ENCODE results near the gene NXNL1.
A peak's percentile ranks its signal among the peaks of the same experiment; 100 is the strongest.

The NXNL1 gene

GRCh38 chr19:17424743-17425365 is 35.9 kb downstream of the NXNL1 start:
- no peak overlapping the region for H3K4me3 ChIP-seq (replicated peaks; ENCODE audit: low read depth, low read length)
- TF ChIP-seq CTCF (IDR thresholded peaks at IDR 0.05; ENCODE audit: low read length, missing control alignments), result peak; percentile 49
- peak; percentile 53 for DNase-seq (ENCODE audit: low read depth)

GRCh38 chr19:17423429-17424208 is 37.1 kb downstream of the NXNL1 start:
- no peak overlapping the region for H3K4me3 ChIP-seq (replicated peaks; ENCODE audit: low read depth, low read length)
- TF ChIP-seq CTCF (IDR thresholded peaks at IDR 0.05; ENCODE audit: low read length, missing control alignments), result no peak
- DNase-seq (ENCODE audit: low read depth), result no peak

- no peak for TF ChIP-seq CTCF (IDR thresholded peaks at IDR 0.05; ENCODE audit: low read length, missing control alignments)
- no peak for DNase-seq (ENCODE audit: low read depth)
These were observed 38.8 kb downstream of the NXNL1 start for GRCh38 chr19:17421942-17422341.

GRCh38 chr19:17420475-17420924 is 40.2 kb downstream of the NXNL1 start:
- TF ChIP-seq CTCF (IDR thresholded peaks at IDR 0.05; ENCODE audit: low read length, missing control alignments), result no peak
- peak overlapping the region; percentile 84 for H3K4me3 ChIP-seq (replicated peaks; ENCODE audit: low read depth, low read length)
- no peak for DNase-seq (ENCODE audit: low read depth)

More at GRCh38 chr19:17421942-17422341, 38.8 kb downstream of the NXNL1 start:
- no peak overlapping the region for H3K4me3 ChIP-seq (replicated peaks; ENCODE audit: low read depth, low read length)

GRCh38 chr19:17419621-17420474 is 40.9 kb downstream of the NXNL1 start, which contains the start of gene MVB12A:
Gene MVB12A, plus strand, starts transcription at chr19:17420047. Its CDS starts 89 bp downstream, at chr19:17420136.
- no peak for TF ChIP-seq CTCF (IDR thresholded peaks at IDR 0.05; ENCODE audit: low read length, missing control alignments)
- peak within 1 kb of the TSS; percentile 84 for H3K4me3 ChIP-seq (replicated peaks; ENCODE audit: low read depth, low read length)
- peak; percentile 100 for DNase-seq (ENCODE audit: low read depth)

GRCh38 chr19:17419154-17419620 is 41.5 kb downstream of the NXNL1 start:
- DNase-seq (ENCODE audit: low read depth), result no peak
- H3K4me3 ChIP-seq (replicated peaks; ENCODE audit: low read depth, low read length), result peak overlapping the region; percentile 57
- no peak for TF ChIP-seq CTCF (IDR thresholded peaks at IDR 0.05; ENCODE audit: low read length, missing control alignments)

Data from fibroblast of pulmonary artery (primary cell).